ENCODE data around the gene CCDC150. TPM values are rescaled to one million over a fixed set of nuclear protein-coding genes. Genes with fewer than 3 reads are reported as not detected.

Gene CCDC150
- total RNA-seq, 2 donors from 2014 or later, result 0.56 to 0.79 TPM

- TF ChIP-seq CTCF (IDR thresholded peaks at IDR 0.05), result peak in 1 of 2 donors; percentile 38
- Histone ChIP-seq H3K4me1 (no peaks in the 10 kb centered on the region), H3K36me3 (no peaks in the 10 kb centered on the region), H3K27ac (peak within 1 kb of the TSS; percentile 86 to 96), H3K27me3 (no peaks in the 10 kb centered on the region), H3K4me3 (peak within 1 kb of the TSS; percentile 69 to 74), H3K9me3 (no peaks in the 10 kb centered on the region)
- DNase-seq (ENCODE audit: low spot score), result no peak
These were observed 46.3 kb upstream of the CCDC150 start, which contains the start of gene HECW2 for GRCh38 chr2:196592911-196593881. TSS of gene HECW2 (minus strand) at chr2:196593554.

GRCh38 chr2:196594158-196594557, 45.4 kb upstream of the CCDC150 start:
- H3K27me3 ChIP-seq, result no peaks in the 10 kb centered on the region

GRCh38 chr2:196597531-196597930, 42.0 kb upstream of the CCDC150 start:
- Histone ChIP-seq H3K27me3 (no peaks in the 10 kb centered on the region), H3K4me3 (no peak overlapping the region), H3K36me3 (no peaks in the 10 kb centered on the region), H3K4me1 (no peaks in the 10 kb centered on the region), H3K27ac (no peak overlapping the region), H3K9me3 (no peaks in the 10 kb centered on the region)
- no peak for TF ChIP-seq CTCF (IDR thresholded peaks at IDR 0.05)
- DNase-seq (ENCODE audit: low spot score), result no peak

More at GRCh38 chr2:196594158-196594557, 45.4 kb upstream of the CCDC150 start:
- DNase-seq (ENCODE audit: low spot score), result no peak
- Histone ChIP-seq H3K36me3 (no peaks in the 10 kb centered on the region), H3K4me1 (no peaks in the 10 kb centered on the region), H3K4me3 (no peak overlapping the region), H3K9me3 (no peaks in the 10 kb centered on the region), H3K27ac (no peak overlapping the region)
- no peak for TF ChIP-seq CTCF (IDR thresholded peaks at IDR 0.05)

GRCh38 chr2:196598412-196598811, 41.1 kb upstream of the CCDC150 start:
- DNase-seq (ENCODE audit: low spot score), result no peak
- Histone ChIP-seq H3K36me3 (no peaks in the 10 kb centered on the region), H3K9me3 (no peaks in the 10 kb centered on the region), H3K4me3 (no peak overlapping the region), H3K27ac (no peak overlapping the region), H3K4me1 (no peaks in the 10 kb centered on the region), H3K27me3 (no peaks in the 10 kb centered on the region)
- no peak for TF ChIP-seq CTCF (IDR thresholded peaks at IDR 0.05)

GRCh38 chr2:196598846-196599245, 40.7 kb upstream of the CCDC150 start:
- H3K9me3 ChIP-seq, result no peaks in the 10 kb centered on the region
- no peak overlapping the region for H3K4me3 ChIP-seq
- H3K27me3 ChIP-seq, result no peaks in the 10 kb centered on the region
- H3K27ac ChIP-seq, result no peak overlapping the region
- DNase-seq (ENCODE audit: low spot score), result no peak
- no peaks in the 10 kb centered on the region for H3K36me3 ChIP-seq
- TF ChIP-seq CTCF (IDR thresholded peaks at IDR 0.05), result no peak
- no peaks in the 10 kb centered on the region for H3K4me1 ChIP-seq

Data from right atrium auricular region (tissue), 2 donors.